Lung (tissue), 12 donors: ENCODE data around the gene KCNQ2. TPM values are rescaled to one million over a fixed set of nuclear protein-coding genes. Genes with fewer than 3 reads are reported as not detected.

Source experiments
- ATAC-seq: fragments of 200-7000 bp; cut with Tn5 transposase; one replicate; pipeline ENCODE4 v1.9.1; 2020; ENCODE audit warnings: moderate number of reproducible peaks; ENCODE audit not compliant: insufficient read depth, low FRiP score
- DNase-seq, 3 donors: peaks; one replicate each; pipeline ENCODE4 v3.0.0-alpha.2; 2013 to 2017
- H3K27ac ChIP-seq, 2 donors: one replicate each; pipeline ENCODE4 v1.5.1; 2013; ENCODE audit warnings: mild to moderate bottlenecking in 2 of 2, moderate library complexity in 2 of 2, control low read depth in 1 of 2, inconsistent platforms in 1 of 2, low read depth in 1 of 2, low read length in 1 of 2
- H3K27me3 ChIP-seq, 3 donors: one replicate each; pipeline ENCODE4 v1.5.1; 2013; ENCODE audit warnings: low read length in 2 of 3; ENCODE audit not compliant: control insufficient read depth in 3 of 3, insufficient read depth in 3 of 3
- H3K36me3 ChIP-seq, 4 donors: one replicate each; pipeline ENCODE4 v1.5.1; 2013; ENCODE audit warnings: low read length in 4 of 4, mild to moderate bottlenecking in 1 of 4, moderate library complexity in 1 of 4; ENCODE audit not compliant: control insufficient read depth in 4 of 4, insufficient read depth in 4 of 4
- H3K4me1 ChIP-seq, 5 donors: one replicate each; pipeline ENCODE4 v1.5.1; 2013; ENCODE audit warnings: low read length in 5 of 5, mild to moderate bottlenecking in 2 of 5, moderate library complexity in 1 of 5; ENCODE audit not compliant: control insufficient read depth in 5 of 5, insufficient read depth in 5 of 5
- H3K4me3 ChIP-seq: one replicate; pipeline ENCODE4 v1.5.1; 2013; ENCODE audit warnings: mild to moderate bottlenecking, control low read depth, moderate library complexity
- H3K9ac ChIP-seq, 2 donors: one replicate each; pipeline ENCODE4 v1.5.1; 2013; ENCODE audit warnings: low read length in 2 of 2, control low read depth in 1 of 2; ENCODE audit not compliant: insufficient read depth in 1 of 2
- H3K9me3 ChIP-seq, 4 donors: one replicate each; pipeline ENCODE4 v1.5.1; 2013; ENCODE audit warnings: low read length in 3 of 4, mild to moderate bottlenecking in 1 of 4, moderate library complexity in 1 of 4; ENCODE audit not compliant: control insufficient read depth in 4 of 4, insufficient read depth in 3 of 4
- WGBS, 2 donors: extraction: QIAGEN DNeasy Blood & Tissue Kit; methylation state at CpG; one replicate each; pipeline ENCODE4 v1.1.7; 2013; 5-methylcytosine and 5-hydroxymethylcytosine counted together
- polyA plus RNA-seq, 2 donors: library from polyadenylated mRNA; stranded (reverse); fragments of 200-250 nt; gene quantifications; one replicate each; pipeline ENCODE4 v1.2.1, GENCODE V29; 2013
- total RNA-seq, 2 donors: library from RNA; depleted of rRNA in 1 of 2; stranded (reverse); fragments of >200 nt in 1 of 2; gene quantifications; one replicate each; pipeline ENCODE4 v1.2.1, GENCODE V29; 2014 to 2021
- TF ChIP-seq, protein P1 (sequence below): IDR thresholded peaks from 2 replicates; pipeline ENCODE4 v1.5.1; 2012; ENCODE audit warnings: mild to moderate bottlenecking; ENCODE audit errors: control extremely low read depth, extremely low read depth
- donor health status: control.
- donor health status: control.
- donor health status: Bipolar disorder and iron deficiency.
- donor health status: healthy.
- donor health status: DM: yes; HTN: yes; CAD: no.

The KCNQ2 gene
- total and polyA plus RNA-seq, 4 donors = 0.18 to 6.8 (median 0.28) TPM; not detected in 1

DNA sequence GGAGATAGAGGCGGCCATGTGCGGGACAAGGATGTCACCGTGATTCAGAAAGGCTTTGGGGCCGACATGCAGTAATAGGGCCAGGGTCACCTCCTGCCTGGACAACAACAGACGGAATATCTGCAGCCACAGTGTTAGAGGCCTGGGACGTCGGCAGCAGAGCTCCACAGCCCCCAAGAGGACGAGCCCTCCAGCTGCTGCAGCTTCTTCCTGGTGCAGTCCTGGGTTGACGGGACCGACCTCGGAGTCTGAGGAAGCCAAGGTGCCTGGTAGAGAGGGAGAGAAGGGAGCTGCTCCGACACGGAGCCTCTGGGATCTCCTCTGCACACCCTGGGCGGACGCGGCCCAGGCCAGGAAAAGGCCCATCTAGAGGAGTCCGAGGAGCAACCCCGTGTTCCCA, 88.1 kb downstream of the KCNQ2 start:
- DNase-seq (no peak), ATAC-seq (no peak)
- Histone ChIP-seq H3K9ac (no peak overlapping the region), H3K27me3 (peaks cover 0 to 8% (median 4%) of the 10 kb centered on the region in 3 donors), H3K36me3 (no peaks in the 10 kb centered on the region), H3K9me3 (peaks cover 0 to 24% (median 5%) of the 10 kb centered on the region in 4 donors), H3K4me3 (no peak overlapping the region), H3K4me1 (peaks cover 0 to 3% (median 0%) of the 10 kb centered on the region in 5 donors), H3K27ac (no peak overlapping the region)
- TF ChIP-seq, protein P1, sequence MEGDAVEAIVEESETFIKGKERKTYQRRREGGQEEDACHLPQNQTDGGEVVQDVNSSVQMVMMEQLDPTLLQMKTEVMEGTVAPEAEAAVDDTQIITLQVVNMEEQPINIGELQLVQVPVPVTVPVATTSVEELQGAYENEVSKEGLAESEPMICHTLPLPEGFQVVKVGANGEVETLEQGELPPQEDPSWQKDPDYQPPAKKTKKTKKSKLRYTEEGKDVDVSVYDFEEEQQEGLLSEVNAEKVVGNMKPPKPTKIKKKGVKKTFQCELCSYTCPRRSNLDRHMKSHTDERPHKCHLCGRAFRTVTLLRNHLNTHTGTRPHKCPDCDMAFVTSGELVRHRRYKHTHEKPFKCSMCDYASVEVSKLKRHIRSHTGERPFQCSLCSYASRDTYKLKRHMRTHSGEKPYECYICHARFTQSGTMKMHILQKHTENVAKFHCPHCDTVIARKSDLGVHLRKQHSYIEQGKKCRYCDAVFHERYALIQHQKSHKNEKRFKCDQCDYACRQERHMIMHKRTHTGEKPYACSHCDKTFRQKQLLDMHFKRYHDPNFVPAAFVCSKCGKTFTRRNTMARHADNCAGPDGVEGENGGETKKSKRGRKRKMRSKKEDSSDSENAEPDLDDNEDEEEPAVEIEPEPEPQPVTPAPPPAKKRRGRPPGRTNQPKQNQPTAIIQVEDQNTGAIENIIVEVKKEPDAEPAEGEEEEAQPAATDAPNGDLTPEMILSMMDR = no peak
- 79 to 85% methylated on average over 18 of the region's 18 CpGs for WGBS, 2 donors

DNA sequence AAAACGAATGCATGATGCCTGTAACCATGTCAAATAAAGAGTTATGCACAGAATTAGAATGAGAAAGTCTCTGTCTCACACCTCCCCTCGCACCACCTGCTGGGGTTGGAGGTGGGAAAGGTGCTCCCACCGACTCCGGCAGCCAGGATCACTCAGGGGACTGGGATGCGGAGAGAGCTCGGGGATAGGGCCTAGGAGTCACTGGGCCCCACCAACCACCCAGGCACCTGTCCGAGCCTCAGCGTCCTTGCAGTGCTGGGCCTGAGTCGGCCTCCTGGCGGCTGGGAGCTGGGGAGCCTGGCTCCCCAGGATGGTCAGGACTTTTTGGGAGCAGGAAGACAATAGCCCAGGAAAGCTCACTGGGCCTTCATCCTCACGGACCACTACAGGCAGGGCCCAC, 88.9 kb downstream of the KCNQ2 start:
- Histone ChIP-seq H3K27ac (no peak overlapping the region), H3K9me3 (peaks cover 0 to 24% (median 5%) of the 10 kb centered on the region in 4 donors), H3K9ac (no peak overlapping the region), H3K4me3 (no peak overlapping the region), H3K36me3 (no peaks in the 10 kb centered on the region), H3K27me3 (peaks cover 3 to 8% (median 4%) of the 10 kb centered on the region in 3 donors), H3K4me1 (peaks cover 0 to 3% (median 0%) of the 10 kb centered on the region in 5 donors)
- TF ChIP-seq, protein P1 = no peak
- no peak for DNase-seq
- no peak for ATAC-seq
- WGBS, 2 donors = 57 to 63% methylated on average over 11 of the region's 11 CpGs

DNA sequence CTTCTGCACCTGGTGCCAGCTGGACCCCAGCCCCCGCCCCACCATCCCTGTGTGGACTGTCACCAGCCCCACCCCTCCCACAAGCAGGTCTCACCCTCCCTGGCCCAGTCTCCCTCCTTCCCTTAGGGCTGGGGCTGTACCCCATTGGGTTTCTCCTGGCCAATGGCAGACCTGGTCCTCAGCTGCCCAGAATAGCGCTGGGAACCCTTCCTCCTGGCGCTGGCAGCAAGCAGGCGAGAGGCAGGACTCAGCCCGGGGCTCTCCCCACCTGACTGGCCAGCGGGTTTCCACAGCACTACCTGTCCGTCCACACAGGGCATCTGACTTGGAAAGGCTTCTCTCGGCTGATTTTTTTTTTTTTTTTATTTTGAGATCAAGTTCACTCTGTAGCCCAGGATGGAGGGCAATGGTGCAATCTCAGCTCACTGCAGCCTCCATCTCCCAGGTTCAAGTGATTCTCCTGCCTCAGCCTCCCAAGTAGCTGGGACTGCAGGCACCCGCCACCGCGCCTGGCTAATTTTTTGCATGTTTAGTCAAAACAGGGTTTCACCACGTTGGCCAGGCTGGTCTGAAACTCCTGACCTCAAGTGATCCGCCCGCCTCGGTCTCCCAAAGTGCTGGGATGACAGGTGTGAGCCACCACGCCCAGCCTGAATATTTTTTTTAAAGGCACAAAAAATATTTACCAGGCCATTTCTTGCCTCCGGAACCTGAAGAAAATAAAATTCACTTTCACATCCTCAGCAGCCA, 89.7 kb downstream of the KCNQ2 start:
- WGBS, 2 donors = 66 to 71% methylated on average over 16 to 17 of the region's 17 CpGs
- Histone ChIP-seq H3K9ac (no peak overlapping the region), H3K36me3 (no peaks in the 10 kb centered on the region), H3K9me3 (peaks cover 0 to 21% (median 5%) of the 10 kb centered on the region in 4 donors), H3K4me1 (peaks cover 0 to 10% (median 0%) of the 10 kb centered on the region in 5 donors), H3K4me3 (no peak overlapping the region), H3K27ac (no peak overlapping the region), H3K27me3 (peaks cover 3 to 8% (median 4%) of the 10 kb centered on the region in 3 donors)
- TF ChIP-seq, protein P1 = no peak
- ATAC-seq = no peak
- DNase-seq = no peak
